Spinal cord (tissue), 10 donors: Measurements from ENCODE around the gene GNAI2. TPM values are rescaled to one million over a fixed set of nuclear protein-coding genes. Genes with fewer than 3 reads are reported as not detected.

ENCODE experiments used
- DNase-seq, 6 donors: peaks; one replicate each; pipeline versions ENCODE4 v3.0.0 to v3.0.0-alpha.2; 2013 to 2015; ENCODE audit warnings: low spot score in 6 of 6, low read depth in 4 of 6
- H3K27ac ChIP-seq: one replicate; pipeline ENCODE4 v1.5.1; 2013; ENCODE audit warnings: low read depth, low read length, control low read depth
- H3K27me3 ChIP-seq: one replicate; pipeline ENCODE4 v1.6.1; 2013; ENCODE audit warnings: low read length; ENCODE audit not compliant: control insufficient read depth, insufficient read depth
- H3K36me3 ChIP-seq: one replicate; pipeline ENCODE4 v1.6.1; 2013; ENCODE audit warnings: low read length; ENCODE audit not compliant: control insufficient read depth, insufficient read depth
- H3K4me1 ChIP-seq: one replicate; pipeline ENCODE4 v1.6.1; 2013; ENCODE audit warnings: low read length; ENCODE audit not compliant: control insufficient read depth, insufficient read depth
- H3K4me3 ChIP-seq: one replicate; pipeline ENCODE4 v1.5.1; 2013; ENCODE audit warnings: low read depth, low read length, control low read depth
- H3K9me3 ChIP-seq: one replicate; pipeline ENCODE4 v1.6.1; 2013; ENCODE audit warnings: low read length; ENCODE audit not compliant: control insufficient read depth, insufficient read depth
- WGBS: methylation state at CpG from one replicate; pipeline ENCODE4 v1.1.5; 2013; ENCODE audit warnings: missing lambda C conversion rate; ENCODE audit not compliant: insufficient coverage; 5-methylcytosine and 5-hydroxymethylcytosine counted together
- polyA plus RNA-seq, 2 donors: library from polyadenylated mRNA; unstranded; fragments of 120-200 nt; gene quantifications; one replicate each; pipeline ENCODE4 v1.2.1, GENCODE V29; 2013; ENCODE audit not compliant: insufficient read length in 2 of 2
- total RNA-seq, 2 donors: library from RNA; depleted of rRNA in 1 of 2; stranded (reverse); fragments of 120-200 nt in 1 of 2; fragments of >200 nt in 1 of 2; gene quantifications; one replicate each; pipeline versions ENCODE4 v1.2.3 to v1.2.4, GENCODE V29; 2013 to 2014
- donor health status: healthy.

The GNAI2 gene
- total and polyA plus RNA-seq, 4 donors: 123 to 308 (median 264) TPM

DNA sequence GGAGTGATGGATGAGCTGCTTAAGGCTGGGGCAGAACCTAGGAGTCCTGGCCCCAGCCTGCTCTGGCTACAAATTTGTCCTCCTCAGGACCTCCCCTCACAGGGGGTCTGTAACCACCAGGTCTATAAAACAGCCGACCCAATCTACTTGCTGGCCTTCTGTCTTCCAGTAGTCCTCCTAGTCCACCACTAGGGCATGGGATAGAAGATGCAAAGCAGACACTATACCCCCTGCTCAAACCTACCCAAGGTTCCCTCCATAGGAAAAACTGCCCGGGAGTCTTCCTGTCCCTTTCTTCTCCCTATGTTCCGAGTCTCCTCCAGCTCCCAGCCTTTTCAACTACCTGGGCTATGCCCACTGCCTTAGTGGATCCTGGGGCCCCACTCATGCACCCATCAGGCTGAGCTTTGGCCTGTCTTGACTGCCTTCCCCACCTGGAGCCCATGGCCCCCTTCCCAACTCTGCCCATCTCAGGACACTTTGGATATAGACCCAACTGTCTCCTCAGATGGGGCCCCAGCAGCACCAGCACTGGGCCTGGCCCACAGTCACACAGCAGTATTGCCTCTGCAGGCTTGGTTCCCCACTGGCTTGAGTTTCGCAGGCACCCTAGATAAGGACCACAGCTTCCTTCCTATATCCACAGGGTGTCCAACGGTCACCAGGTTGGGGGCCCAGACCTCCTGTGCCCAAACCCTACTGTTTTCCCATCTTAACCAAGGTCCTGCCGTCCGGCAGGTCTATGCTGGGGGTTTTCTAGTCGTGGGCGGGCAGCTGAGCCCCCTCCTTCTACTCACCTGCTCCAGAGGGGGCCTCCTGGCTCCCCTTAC, 62.1 kb downstream of the GNAI2 start:
- DNase-seq: no peak
- H3K9me3 ChIP-seq: no peaks in the 10 kb centered on the region
- peaks cover 42% of the 10 kb centered on the region for H3K36me3 ChIP-seq
- H3K27me3 ChIP-seq: no peaks in the 10 kb centered on the region
- H3K4me1 ChIP-seq: peaks cover 54% of the 10 kb centered on the region
- peak overlapping the region; percentile 97 for H3K27ac ChIP-seq
- 46% methylated on average over 9 of the region's 9 CpGs for WGBS
- H3K4me3 ChIP-seq: peak overlapping the region; percentile 83

DNA sequence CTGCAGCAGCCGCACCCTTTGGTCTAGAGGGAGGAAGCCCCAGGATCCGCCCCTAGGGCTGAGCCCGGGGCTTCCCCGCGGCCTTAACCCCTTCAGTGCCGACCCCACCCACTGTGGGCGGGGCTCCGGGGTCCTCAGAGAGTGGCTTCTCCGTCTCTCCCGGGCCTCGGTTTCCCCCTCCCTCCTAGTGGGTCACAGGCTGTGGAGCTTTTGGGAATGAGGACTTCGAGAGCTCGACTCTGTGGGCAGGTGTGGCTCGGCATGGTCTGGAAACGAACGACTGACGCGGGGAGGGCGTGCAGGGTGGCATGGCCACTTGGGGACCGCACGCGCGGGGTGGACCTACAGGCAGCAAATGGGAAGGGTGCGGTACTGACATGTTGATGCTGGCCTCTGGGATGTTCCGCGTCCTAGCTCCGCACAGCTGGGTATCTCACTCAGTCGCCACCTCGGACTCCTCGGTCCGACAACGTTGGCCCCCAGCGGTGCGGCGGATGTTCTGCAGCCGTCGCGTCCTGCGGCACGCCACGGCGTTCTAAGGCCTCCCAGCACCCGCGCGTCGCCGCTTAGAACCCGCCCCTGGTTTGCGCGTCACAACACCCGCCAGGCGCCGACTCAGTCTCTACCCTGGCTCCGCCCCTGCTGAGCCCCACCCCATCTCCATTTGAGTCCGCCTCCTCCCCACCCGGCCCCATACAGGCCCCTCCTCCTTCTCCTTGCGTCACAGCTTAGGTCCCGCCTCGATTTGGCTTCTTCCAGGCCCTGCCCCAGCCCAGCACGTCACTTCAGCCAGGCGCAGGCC, 63.0 kb downstream of the GNAI2 start, which contains the start of the genes HYAL3 and NAA80:
Gene HYAL3, minus strand, starts transcription at position 570 of the 802 bp plus-strand sequence. CDS start 3,803 bp downstream, outside the sequence.
Gene NAA80, minus strand, starts transcription at position 570 of the 802 bp plus-strand sequence. CDS start 1,942 bp downstream, outside the sequence.
- Histone ChIP-seq H3K27me3 (no peaks in the 10 kb centered on the region), H3K27ac (peak within 1 kb of the TSS; percentile 97), H3K36me3 (peaks cover 42% of the 10 kb centered on the region), H3K9me3 (no peaks in the 10 kb centered on the region), H3K4me3 (peak within 1 kb of the TSS; percentile 83), H3K4me1 (peaks cover 59% of the 10 kb centered on the region)
- peak; percentile 96 to 100 (median 100) for DNase-seq
- under 1% methylated on average over 60 of the region's 61 CpGs for WGBS

DNA sequence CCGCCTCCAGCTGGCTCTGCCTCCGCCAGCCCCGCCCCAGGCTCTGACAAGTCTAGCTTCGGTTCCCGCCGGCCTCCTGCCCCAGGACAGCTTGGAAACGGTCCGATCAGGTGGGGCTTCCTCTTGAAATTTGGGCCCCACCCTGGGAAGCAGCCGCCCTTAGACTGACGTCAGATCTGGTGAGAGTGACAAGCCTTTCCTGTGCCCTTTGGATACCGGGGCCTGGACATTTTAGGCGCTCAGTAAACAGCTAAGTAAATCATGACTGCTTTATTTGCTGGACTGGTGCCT, 63.6 kb downstream of the GNAI2 start:
- Histone ChIP-seq H3K9me3 (no peaks in the 10 kb centered on the region), H3K27me3 (no peaks in the 10 kb centered on the region), H3K4me3 (peak overlapping the region; percentile 83), H3K36me3 (peaks cover 42% of the 10 kb centered on the region), H3K27ac (peak overlapping the region; percentile 97), H3K4me1 (peaks cover 59% of the 10 kb centered on the region)
- WGBS: 0% methylated on average over 12 of the region's 12 CpGs
- DNase-seq: no peak

DNA sequence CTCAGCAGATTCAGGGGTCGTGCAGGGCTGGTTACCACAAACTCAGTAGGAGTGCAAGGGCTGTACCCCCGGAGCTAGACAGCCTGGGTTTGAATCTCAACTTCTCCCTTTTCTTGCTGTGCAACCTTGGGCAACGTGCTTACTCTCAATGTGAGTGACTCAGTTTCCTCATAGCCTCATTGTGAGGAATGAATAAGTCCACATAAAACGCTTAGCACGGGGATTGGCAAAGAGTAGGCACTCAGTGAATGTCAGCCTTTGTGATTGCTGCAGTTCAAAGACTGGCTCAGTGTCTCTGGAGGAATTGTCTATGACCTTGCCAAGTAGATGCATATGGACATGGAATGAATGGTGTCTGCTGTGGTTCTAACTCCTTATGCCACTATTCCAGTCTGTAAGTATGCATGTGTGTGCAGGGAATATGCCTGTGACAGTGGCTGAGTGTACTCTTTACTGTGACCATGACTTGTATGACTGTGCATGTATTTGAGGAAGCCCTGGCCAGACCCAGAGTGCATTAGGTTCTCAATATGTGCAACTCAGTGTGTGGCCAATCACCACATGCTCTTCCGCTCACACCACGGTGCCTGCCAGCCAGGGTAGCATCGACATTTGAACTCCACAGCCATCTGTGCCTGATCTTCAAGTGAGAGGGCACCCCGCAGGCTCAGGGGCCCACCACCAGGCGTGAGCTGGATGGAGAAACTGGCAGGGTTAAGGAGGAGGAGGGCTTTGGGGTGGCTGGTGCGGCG, 64.1 kb downstream of the GNAI2 start:
- H3K4me1 ChIP-seq: peaks cover 59% of the 10 kb centered on the region
- WGBS: 29% methylated on average over 11 of the region's 12 CpGs

DNA sequence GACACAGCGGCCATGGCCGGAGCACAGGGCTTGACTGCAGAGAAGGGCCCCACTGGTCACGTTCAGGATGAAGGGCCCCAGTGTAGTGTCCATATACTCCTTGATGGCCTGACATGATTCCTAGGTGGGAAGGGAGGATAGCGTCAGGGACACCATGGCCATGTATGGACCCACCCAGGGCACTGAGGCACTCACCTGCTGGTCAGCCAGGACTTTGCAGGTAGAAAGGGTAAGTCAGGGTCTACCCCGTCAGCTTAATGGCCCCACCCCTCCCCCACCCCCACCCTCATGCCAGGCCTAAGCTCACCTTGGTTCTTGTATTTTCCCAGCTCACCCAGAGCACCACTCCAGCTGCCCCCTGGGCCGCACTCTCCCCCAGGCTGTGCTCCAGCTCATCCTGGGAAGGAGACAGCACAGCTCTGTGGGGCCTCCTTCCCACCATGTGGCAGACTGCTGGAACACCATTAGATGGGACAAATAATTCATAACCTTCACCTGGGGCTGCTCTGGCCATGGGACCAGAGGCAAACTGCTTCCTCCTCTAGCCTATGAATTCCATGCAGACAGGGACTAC, 64.8 kb downstream of the GNAI2 start:
- Histone ChIP-seq H3K4me3 (no peak overlapping the region), H3K27me3 (no peaks in the 10 kb centered on the region), H3K9me3 (no peaks in the 10 kb centered on the region), H3K4me1 (peaks cover 59% of the 10 kb centered on the region), H3K27ac (peak overlapping the region; percentile 97), H3K36me3 (peaks cover 30% of the 10 kb centered on the region)
- 73% methylated on average over 6 of the region's 6 CpGs for WGBS
- no peak for DNase-seq

More for the DNA sequence above, 64.1 kb downstream of the GNAI2 start:
- H3K27me3 ChIP-seq: no peaks in the 10 kb centered on the region
- peak overlapping the region; percentile 83 for H3K4me3 ChIP-seq
- no peaks in the 10 kb centered on the region for H3K9me3 ChIP-seq
- H3K27ac ChIP-seq: peak overlapping the region; percentile 97
- DNase-seq: peak in 5 of 6 donors; percentile 27 to 85 (median 43)
- peaks cover 37% of the 10 kb centered on the region for H3K36me3 ChIP-seq

DNA sequence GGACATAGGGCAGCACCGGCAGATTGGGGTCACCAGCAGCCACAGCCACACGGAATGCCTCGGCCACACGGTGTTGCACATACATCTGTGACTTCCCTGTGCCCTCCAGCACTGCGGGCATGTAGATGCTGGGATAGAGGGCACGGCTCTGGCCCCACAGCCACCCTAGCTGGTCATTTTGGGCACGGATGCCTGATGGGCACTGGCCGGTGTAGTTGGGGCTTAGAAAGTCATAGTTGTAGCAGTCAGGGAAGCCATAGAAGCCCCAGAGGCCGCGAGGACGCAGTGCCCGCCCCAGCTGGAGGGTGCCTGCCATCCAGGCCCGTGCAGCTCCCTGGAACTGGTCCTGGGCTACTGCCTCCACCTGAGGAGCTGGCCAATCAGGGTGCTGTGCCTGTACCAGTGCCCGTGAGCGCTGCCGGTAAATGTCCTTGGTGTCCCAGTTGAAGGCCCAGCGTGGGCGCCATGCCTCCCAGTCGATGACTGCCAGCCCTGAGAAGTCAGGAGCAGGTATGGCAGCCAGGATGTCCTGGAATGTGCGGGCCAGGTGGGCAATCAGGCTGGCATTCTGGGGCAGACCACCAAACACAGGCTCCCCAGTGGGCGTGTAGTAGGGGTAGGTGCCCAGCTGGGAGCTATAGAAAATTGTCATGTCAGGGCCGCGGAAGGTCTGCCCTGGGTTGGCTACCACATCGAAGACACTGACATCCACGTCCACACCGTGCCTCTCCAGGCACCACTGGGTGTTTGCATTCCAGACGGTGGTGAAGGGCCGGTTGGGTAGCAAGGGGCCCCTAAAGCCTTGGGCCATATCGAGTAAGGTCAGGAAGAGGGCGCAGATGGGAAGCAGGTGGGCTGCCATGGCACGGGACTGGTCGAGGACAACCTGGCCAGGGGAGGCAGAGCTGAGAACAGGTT, 66.3 kb downstream of the GNAI2 start:
- H3K4me3 ChIP-seq: no peak overlapping the region
- DNase-seq: no peak
- peaks cover 57% of the 10 kb centered on the region for H3K4me1 ChIP-seq
- no peaks in the 10 kb centered on the region for H3K9me3 ChIP-seq
- H3K36me3 ChIP-seq: peaks cover 19% of the 10 kb centered on the region
- H3K27ac ChIP-seq: no peak overlapping the region
- H3K27me3 ChIP-seq: no peaks in the 10 kb centered on the region
- 88% methylated on average over 32 of the region's 32 CpGs for WGBS

DNA sequence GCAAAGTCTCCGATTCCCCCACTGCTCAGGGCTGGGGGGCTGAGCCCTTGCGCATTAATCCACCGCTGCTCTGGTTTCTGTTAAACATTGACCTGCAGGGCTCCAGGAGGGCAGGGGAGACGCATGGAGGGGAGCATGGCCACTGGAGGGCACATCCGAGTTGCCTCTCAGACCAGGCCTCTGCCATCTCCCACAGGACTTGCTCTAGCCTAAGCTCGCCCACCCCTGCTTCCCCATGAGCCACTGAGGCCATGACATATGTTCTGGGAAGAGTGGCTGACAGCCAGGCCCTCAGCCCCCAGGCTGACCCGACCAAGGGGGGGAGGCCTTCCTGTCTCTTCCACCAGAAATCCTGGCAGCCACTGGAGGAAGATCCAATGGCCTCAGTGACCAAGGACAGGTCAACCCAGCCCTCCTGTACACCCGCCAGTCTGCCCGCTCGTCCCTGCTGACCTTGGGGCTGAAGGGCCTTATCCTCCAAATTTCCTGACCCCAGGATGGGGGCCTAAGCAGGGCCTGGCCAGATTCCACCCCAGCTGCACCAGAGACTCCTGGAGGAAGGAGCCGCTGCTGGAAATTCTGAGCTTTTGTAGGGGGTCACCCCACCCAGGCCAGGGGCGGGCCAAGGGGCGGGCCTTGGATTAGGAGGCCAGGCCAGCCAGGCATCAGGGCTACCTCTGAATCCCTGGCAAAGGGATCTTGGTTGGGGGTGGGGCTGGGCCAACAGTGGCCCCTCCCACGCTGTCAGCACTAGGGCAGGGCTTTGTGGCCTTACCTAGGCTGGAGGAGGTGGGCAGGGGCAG, 67.2 kb downstream of the GNAI2 start, which contains the start of gene HYAL1:
Gene HYAL1, minus strand, starts transcription at position 562 of the 803 bp plus-strand sequence. CDS start 618 bp downstream, outside the sequence.
- Histone ChIP-seq H3K4me1 (peaks cover 48% of the 10 kb centered on the region), H3K4me3 (no peak within 1 kb of the TSS), H3K9me3 (no peaks in the 10 kb centered on the region), H3K27me3 (no peaks in the 10 kb centered on the region), H3K27ac (no peak within 1 kb of the TSS), H3K36me3 (peaks cover 16% of the 10 kb centered on the region)
- WGBS: 61% methylated on average over 14 of the region's 14 CpGs
- DNase-seq: no peak

DNA sequence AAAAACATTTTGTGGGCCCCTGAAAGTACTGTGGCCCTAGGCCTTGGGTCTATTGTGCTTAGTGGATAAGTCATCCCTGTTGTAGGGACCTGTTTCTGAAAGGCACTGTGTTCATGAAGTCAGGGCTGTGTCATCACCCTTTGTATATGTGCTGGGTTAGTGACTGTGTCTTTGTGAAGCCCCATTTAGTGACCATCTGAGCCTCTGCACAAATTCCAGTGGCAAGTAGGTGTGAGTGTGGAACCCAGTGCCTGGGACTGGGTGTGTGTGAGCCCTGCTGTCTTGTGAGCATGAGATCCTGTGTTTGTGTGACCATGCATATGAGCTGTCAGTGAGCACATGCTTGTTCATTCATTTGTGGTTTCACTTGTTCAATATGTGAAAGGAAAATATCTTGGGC, 68.6 kb downstream of the GNAI2 start:
- no peaks in the 10 kb centered on the region for H3K9me3 ChIP-seq
- H3K36me3 ChIP-seq: peaks cover 16% of the 10 kb centered on the region
- no peak for DNase-seq
- H3K27ac ChIP-seq: no peak overlapping the region
- H3K4me3 ChIP-seq: no peak overlapping the region
- no peaks in the 10 kb centered on the region for H3K27me3 ChIP-seq
- peaks cover 37% of the 10 kb centered on the region for H3K4me1 ChIP-seq
